Spinal cord (tissue), 10 donors: ENCODE results near the gene COL23A1. TPM values are rescaled to one million over a fixed set of nuclear protein-coding genes. Genes with fewer than 3 reads are reported as not detected.
"Not testable (repeated sequence)": the region's sequence is repeated elsewhere in the genome, so short reads cannot be mapped to it uniquely, and the experiment has no call there.

Source experiments
- DNase-seq, 6 donors: peaks; one replicate each; pipeline versions ENCODE4 v3.0.0 to v3.0.0-alpha.2; 2013 to 2015; ENCODE audit warnings: low spot score in 6 of 6, low read depth in 4 of 6
- H3K27ac ChIP-seq: one replicate; pipeline ENCODE4 v1.5.1; 2013; ENCODE audit warnings: low read depth, low read length, control low read depth
- H3K27me3 ChIP-seq: one replicate; pipeline ENCODE4 v1.6.1; 2013; ENCODE audit warnings: low read length; ENCODE audit not compliant: control insufficient read depth, insufficient read depth
- H3K36me3 ChIP-seq: one replicate; pipeline ENCODE4 v1.6.1; 2013; ENCODE audit warnings: low read length; ENCODE audit not compliant: control insufficient read depth, insufficient read depth
- H3K4me1 ChIP-seq: one replicate; pipeline ENCODE4 v1.6.1; 2013; ENCODE audit warnings: low read length; ENCODE audit not compliant: control insufficient read depth, insufficient read depth
- H3K4me3 ChIP-seq: one replicate; pipeline ENCODE4 v1.5.1; 2013; ENCODE audit warnings: low read depth, low read length, control low read depth
- H3K9me3 ChIP-seq: one replicate; pipeline ENCODE4 v1.6.1; 2013; ENCODE audit warnings: low read length; ENCODE audit not compliant: control insufficient read depth, insufficient read depth
- WGBS: methylation state at CpG from one replicate; pipeline ENCODE4 v1.1.5; 2013; ENCODE audit warnings: missing lambda C conversion rate; ENCODE audit not compliant: insufficient coverage; 5-methylcytosine and 5-hydroxymethylcytosine counted together
- polyA plus RNA-seq, 2 donors: library from polyadenylated mRNA; unstranded; fragments of 120-200 nt; gene quantifications; one replicate each; pipeline ENCODE4 v1.2.1, GENCODE V29; 2013; ENCODE audit not compliant: insufficient read length in 2 of 2
- total RNA-seq, 2 donors: library from RNA; depleted of rRNA in 1 of 2; stranded (reverse); fragments of 120-200 nt in 1 of 2; fragments of >200 nt in 1 of 2; gene quantifications; one replicate each; pipeline versions ENCODE4 v1.2.3 to v1.2.4, GENCODE V29; 2013 to 2014
- donor health status: healthy.

The COL23A1 gene
- total and polyA plus RNA-seq, 4 donors, result 2.8 to 9.7 (median 8.0) TPM

DNA sequence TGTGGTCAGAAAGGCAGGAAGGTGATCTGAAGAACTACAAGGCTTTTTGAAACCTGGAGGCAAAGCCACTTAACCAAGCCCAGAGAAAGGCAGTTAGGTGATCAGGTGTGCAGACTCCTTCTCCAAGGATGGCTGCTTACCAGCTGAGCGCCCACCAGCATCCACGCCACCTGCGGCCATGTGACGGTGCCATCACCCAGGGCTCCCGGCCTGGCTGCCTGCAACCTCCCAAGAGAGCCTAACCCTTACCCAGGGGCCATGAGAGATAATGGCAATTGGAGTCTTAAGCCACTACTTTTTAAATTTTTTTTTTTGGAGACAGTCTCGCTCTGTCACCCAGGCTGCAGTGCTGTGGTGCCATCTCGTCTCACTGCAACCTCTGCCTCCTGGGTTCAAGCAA lies 324.4 kb downstream of the COL23A1 start:
- H3K36me3 ChIP-seq, result no peaks in the 10 kb centered on the region
- H3K27me3 ChIP-seq, result no peaks in the 10 kb centered on the region
- H3K9me3 ChIP-seq, result no peaks in the 10 kb centered on the region
- H3K27ac ChIP-seq, result no peak overlapping the region
- H3K4me1 ChIP-seq, result no peaks in the 10 kb centered on the region
- no peak overlapping the region for H3K4me3 ChIP-seq
- no peak for DNase-seq
- 94% methylated on average over 7 of the region's 7 CpGs for WGBS

DNA sequence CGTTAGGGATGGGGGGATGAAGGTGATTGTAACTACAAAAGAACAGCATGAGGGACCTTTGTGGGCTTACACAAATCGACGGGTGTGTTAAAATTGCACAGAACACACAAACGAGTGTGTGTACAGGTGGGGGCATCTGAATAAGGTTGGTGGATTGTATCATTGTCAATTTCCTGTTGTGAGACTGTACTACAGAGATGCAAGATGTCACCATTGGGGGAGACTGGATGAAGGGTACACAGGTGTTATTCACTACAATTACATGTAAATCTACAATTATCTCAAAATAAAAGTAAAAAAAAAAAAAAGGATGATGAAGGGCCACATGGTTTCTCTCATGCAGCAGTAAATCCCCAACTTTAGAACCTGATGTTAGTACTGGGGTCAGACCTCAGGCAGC lies 326.1 kb downstream of the COL23A1 start:
- H3K27me3 ChIP-seq, result no peaks in the 10 kb centered on the region
- no peak overlapping the region for H3K27ac ChIP-seq
- DNase-seq, result no peak
- H3K9me3 ChIP-seq, result no peaks in the 10 kb centered on the region
- no peaks in the 10 kb centered on the region for H3K4me1 ChIP-seq
- WGBS, result 89% methylated on average over 4 of the region's 4 CpGs
- H3K36me3 ChIP-seq, result no peaks in the 10 kb centered on the region
- no peak overlapping the region for H3K4me3 ChIP-seq

DNA sequence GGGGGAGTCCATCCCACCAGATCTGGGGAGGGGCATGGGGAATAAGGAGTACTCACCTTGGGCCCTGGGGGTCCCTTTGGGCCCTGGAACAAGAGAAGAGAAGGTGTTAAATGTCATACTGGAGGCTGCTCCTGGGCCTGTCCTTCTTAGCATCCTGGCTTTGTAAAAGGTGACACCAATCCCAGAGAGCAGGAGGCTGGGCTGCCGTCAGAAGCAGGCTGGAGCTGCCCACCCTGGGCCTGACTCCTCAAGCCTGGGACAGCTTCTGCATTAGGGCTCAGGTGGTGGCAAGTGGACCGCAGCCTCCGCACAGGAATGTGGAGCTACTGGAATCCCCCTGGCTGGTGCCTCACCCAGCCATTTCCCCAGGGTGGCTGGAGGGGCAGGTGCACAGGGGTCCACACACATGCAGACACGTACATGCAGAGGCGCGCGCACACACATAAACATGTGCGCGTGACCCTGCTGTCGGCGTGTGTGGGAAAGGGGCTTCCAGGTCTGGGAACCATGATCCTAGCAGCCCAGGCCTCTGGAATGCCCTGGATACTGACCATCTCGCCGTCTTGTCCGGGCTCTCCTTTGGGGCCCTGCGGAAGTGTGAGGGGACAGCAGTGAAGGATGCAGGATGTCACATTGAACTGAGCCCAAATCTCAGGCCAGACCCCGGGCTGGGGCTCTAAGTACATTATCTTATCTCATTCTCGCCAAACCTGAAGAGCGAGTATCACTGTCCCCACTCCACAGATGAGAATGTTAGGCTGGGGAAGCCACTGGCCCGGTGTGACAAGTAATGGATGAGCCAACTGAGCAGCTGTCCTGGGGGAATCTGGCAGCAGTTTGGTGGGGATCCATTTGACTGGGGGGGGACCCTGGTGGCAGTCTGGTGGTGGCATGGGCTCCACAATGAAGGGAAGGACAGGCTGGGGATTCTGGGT lies 328.3 kb downstream of the COL23A1 start:
- 91% methylated on average over 18 of the region's 19 CpGs for WGBS
- Histone ChIP-seq H3K36me3 (no peaks in the 10 kb centered on the region), H3K9me3 (no peaks in the 10 kb centered on the region), H3K27me3 (no peaks in the 10 kb centered on the region), H3K27ac (no peak overlapping the region), H3K4me1 (no peaks in the 10 kb centered on the region), H3K4me3 (no peak overlapping the region)
- DNase-seq, result no peak

DNA sequence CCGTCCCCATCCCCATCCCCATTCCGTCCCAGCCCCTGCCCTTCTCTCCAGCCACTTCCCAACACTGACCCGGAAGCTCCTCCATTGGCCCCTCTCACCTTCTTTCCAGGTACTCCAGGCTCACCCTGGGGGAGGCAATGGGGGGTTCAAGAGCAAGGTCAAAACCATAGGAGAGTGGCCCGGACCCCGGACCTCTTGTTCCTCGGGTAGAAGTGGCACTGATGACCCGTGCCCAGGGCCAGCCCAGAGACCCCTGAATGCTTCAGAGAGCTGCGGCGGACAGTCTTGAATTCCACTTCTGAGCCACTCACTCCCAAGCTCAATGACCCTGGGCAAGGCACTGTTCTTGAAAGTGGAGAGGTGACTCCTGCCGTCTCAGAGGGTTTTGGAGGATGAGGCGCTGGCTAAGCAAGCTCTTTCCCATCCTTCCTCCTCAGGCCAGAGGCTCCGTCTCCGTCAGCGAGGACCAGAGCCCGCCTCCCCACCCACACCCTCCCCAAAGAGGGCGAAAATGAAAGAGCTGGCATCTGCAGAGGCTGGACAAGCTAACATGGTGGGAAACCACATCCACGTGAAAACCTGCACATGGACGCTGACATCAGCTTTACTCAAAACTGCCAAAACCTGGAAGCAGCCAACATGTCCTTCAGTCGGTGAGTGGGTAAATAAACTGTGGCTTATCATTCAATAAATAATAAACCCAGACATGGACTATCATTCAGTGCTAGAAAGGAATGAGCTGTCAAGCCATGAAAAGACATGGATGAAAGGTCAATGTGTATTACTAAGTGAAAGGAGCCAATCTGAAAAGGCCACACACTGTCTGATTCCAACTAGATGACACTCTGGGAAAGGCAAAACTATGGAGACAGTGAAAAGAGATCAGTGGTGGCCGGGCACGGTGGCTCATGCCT lies 330.3 kb downstream of the COL23A1 start:
- Histone ChIP-seq H3K9me3 (no peaks in the 10 kb centered on the region), H3K27ac (no peak overlapping the region), H3K4me1 (no peaks in the 10 kb centered on the region), H3K4me3 (no peak overlapping the region), H3K36me3 (no peaks in the 10 kb centered on the region), H3K27me3 (no peaks in the 10 kb centered on the region)
- no peak for DNase-seq
- WGBS, result 87% methylated on average over 9 of the region's 21 CpGs

DNA sequence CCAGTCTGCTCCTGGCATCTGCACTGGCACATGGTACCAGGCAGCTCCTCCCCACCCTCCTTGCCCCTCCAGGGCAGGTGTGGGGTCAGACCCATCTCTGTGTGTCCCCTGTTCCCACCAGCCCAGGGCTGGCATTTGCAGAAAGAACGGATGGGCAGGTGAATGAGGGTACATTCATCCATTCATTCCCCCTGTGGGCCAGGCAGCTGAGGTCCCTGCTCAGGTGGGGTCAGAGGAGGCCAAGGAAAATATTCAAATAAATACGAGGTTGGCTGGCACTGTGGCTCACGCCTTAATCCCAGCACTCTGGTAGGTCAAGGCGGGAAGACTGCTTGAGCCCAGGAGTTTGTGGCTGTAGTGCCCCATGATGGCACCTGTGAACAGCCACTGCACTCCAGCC lies 332.5 kb downstream of the COL23A1 start:
- Histone ChIP-seq H3K36me3 (no peaks in the 10 kb centered on the region), H3K27ac (no peak overlapping the region), H3K4me3 (no peak overlapping the region), H3K27me3 (no peaks in the 10 kb centered on the region), H3K9me3 (no peaks in the 10 kb centered on the region), H3K4me1 (no peaks in the 10 kb centered on the region)
- DNase-seq, result no peak
- 95% methylated on average over 3 of the region's 4 CpGs for WGBS

DNA sequence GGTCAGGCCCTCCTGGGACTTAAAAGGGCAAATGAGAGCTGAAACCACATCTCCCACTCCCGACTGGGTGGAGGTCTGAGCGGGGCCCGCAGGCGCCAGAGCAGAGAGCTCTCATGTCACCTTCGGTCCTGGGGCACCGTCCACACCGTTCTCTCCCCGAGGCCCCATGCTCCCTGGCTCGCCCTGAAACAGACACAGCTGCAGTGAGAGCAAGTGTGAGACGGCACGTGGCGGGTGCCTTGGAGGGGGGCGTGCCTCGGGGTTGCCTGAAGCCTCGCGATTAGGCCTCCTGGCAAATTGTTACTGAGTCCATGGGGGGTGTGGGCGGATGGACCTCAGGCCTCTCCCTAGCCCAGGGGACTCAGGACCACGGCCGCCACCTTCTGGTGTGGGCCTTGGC lies 333.4 kb downstream of the COL23A1 start:
- H3K27me3 ChIP-seq, result no peaks in the 10 kb centered on the region
- no peak overlapping the region for H3K4me3 ChIP-seq
- 74% methylated on average over 19 of the region's 19 CpGs for WGBS
- no peaks in the 10 kb centered on the region for H3K4me1 ChIP-seq
- no peaks in the 10 kb centered on the region for H3K36me3 ChIP-seq
- H3K27ac ChIP-seq, result no peak overlapping the region
- H3K9me3 ChIP-seq, result no peaks in the 10 kb centered on the region
- DNase-seq, result no peak

DNA sequence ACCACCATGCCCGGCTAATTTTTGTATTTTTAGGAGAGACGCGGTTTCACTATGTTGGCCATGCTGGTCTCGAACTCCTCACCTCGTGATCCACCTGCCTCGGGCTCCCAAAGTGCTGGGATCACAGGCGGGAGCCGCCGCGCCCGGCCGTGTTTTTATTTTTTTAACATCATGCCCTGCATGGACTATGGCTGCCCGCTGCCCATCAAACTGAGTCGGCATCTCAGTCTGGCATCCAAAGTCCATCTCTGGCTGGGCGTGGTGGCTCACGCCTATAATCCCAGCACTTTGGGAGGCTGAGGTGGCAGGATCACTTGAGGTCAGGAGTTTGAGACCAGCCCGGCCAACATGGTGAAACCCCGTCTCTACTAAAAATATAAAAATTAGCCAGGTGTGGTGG lies 336.6 kb downstream of the COL23A1 start:
- DNase-seq, H3K27ac ChIP-seq, H3K4me3 ChIP-seq, H3K27me3 ChIP-seq, H3K9me3 ChIP-seq, H3K36me3 ChIP-seq: not testable (repeated sequence)
- H3K4me1 ChIP-seq, result peaks cover 10% of the 10 kb centered on the region
- 93% methylated on average over 16 of the region's 18 CpGs for WGBS

DNA sequence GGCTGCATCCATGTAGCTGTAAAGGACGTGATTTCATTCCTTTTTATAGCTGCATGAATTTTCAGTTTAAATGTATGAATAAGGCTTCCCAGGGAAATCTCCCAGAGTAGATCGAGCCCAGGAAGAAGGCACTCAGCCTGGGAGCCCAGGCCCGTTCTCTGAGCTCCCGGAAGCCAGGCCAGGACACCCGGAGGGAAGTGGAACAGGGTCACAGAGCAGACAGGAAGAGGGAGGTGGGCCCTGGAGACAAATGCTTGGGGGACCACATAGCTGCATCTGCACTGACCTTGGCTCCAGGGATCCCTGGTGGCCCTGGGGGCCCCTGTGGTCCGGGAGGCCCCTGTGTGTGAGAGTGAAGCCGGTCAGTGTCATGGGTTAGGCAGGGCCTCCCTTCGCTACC lies 337.9 kb downstream of the COL23A1 start:
- no peak overlapping the region for H3K27ac ChIP-seq
- H3K4me1 ChIP-seq, result peaks cover 10% of the 10 kb centered on the region
- DNase-seq, result no peak
- H3K4me3 ChIP-seq, result no peak overlapping the region
- H3K36me3 ChIP-seq, result no peaks in the 10 kb centered on the region
- 86% methylated on average over 7 of the region's 8 CpGs for WGBS
- no peaks in the 10 kb centered on the region for H3K27me3 ChIP-seq
- no peaks in the 10 kb centered on the region for H3K9me3 ChIP-seq

DNA sequence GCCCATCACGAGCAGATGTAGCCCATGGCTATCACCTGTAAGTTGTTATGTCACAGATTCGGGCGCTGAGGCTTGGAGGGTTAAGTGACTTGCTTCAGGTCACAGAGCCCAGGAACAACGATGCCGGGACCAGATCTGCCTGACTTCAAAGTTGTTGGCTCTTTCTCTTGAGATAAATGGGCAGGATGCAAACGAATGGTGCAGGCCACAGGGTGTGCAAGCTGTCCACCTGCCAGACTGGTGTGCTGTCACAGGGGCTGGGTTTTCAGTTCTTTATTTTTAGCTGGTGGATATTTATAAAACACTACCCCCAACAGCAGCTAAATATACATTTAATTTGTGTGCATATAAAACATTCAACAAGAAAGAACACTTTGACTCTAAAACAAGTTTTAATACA lies 339.9 kb downstream of the COL23A1 start:
- Histone ChIP-seq H3K27ac (no peak overlapping the region), H3K9me3 (no peaks in the 10 kb centered on the region), H3K27me3 (no peaks in the 10 kb centered on the region), H3K4me1 (peaks cover 10% of the 10 kb centered on the region), H3K36me3 (no peaks in the 10 kb centered on the region), H3K4me3 (no peak overlapping the region)
- 87% methylated on average over 5 of the region's 6 CpGs for WGBS
- DNase-seq, result no peak
